ENCODE data around the gene HLA-DQA1.

DNA sequence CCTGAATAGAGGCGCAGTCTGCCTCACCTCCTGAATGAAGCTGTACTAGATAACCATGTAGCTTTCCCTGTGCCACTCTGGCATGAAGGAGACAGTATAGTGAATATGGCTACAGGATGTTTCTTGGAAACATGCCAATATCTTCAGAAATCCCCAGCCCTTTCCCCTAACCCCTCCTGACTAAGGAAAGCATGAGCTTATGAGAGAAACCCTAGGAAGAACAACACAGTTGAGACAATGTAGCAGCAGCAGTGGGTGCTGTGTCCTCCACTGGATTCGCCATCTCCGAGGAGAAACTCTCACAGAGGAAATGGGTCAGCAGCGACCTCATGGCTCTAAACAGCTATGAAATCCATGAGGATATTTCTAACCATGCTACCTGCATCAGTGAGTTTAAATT is 6.7 kb downstream of the HLA-DQA1 start:
- TF ChIP-seq, protein P1, sequence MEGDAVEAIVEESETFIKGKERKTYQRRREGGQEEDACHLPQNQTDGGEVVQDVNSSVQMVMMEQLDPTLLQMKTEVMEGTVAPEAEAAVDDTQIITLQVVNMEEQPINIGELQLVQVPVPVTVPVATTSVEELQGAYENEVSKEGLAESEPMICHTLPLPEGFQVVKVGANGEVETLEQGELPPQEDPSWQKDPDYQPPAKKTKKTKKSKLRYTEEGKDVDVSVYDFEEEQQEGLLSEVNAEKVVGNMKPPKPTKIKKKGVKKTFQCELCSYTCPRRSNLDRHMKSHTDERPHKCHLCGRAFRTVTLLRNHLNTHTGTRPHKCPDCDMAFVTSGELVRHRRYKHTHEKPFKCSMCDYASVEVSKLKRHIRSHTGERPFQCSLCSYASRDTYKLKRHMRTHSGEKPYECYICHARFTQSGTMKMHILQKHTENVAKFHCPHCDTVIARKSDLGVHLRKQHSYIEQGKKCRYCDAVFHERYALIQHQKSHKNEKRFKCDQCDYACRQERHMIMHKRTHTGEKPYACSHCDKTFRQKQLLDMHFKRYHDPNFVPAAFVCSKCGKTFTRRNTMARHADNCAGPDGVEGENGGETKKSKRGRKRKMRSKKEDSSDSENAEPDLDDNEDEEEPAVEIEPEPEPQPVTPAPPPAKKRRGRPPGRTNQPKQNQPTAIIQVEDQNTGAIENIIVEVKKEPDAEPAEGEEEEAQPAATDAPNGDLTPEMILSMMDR (conservative IDR thresholded peaks at IDR 0.05; ENCODE audit: low read length) = no peak
- no peak for TF ChIP-seq EZH2phosphoT487 (IDR thresholded peaks at IDR 0.05; ENCODE audit: borderline replicate concordance, low read depth, low read length)

Data from OCI-LY7 (cell line).